A549 (cell line): ENCODE results near the gene CBLIF.

ENCODE experiments used
- CEBPB ChIP-seq, 2 experiments: fragments of >200 bp in 1 of 2; sonication (Bioruptor Twin) in 1 of 2; formaldehyde crosslinking in 1 of 2; IDR thresholded peaks; 2 replicates each; pipeline ENCODE4 v1.6.1; 2012 to 2016
- CHD2 ChIP-seq: fragments of 150-350 bp; IDR thresholded peaks from 2 replicates; pipeline ENCODE4 v1.6.1; 2014; ENCODE audit warnings: low read length; ENCODE audit not compliant: partially characterized antibody
- CTCF ChIP-seq: fragments of >200 bp; sonication (Bioruptor Twin); formaldehyde crosslinking; IDR thresholded peaks from 3 replicates; pipeline ENCODE4 v1.5.1; 2016
- EP300 ChIP-seq, 2 experiments: fragments of >200 bp; sonication (Bioruptor Twin); formaldehyde crosslinking; IDR thresholded peaks; 2 replicates in 1 of 2; 3 replicates in 1 of 2; pipeline ENCODE4 v1.6.1; 2016 to 2017
- MAFK ChIP-seq: fragments of 450-650 bp; IDR thresholded peaks from 2 replicates; pipeline ENCODE4 v1.6.1; 2014; ENCODE audit not compliant: partially characterized antibody
- POLR2A ChIP-seq: IDR thresholded peaks from 2 replicates; pipeline ENCODE4 v1.6.1; 2012; ENCODE audit warnings: mild to moderate bottlenecking, low read length
- RAD21 ChIP-seq, 2 experiments: fragments of >200 bp in 1 of 2; sonication (Bioruptor Twin) in 1 of 2; formaldehyde crosslinking in 1 of 2; IDR thresholded peaks in 1 of 2; conservative IDR thresholded peaks in 1 of 2; 2 replicates in 1 of 2; 3 replicates in 1 of 2; pipeline ENCODE4 v1.6.1; 2012 to 2018; ENCODE audit warnings: inconsistent platforms in 1 of 2
- RFX5 ChIP-seq: fragments of 450-650 bp; IDR thresholded peaks from 2 replicates; pipeline ENCODE4 v1.7.1; 2014; ENCODE audit warnings: antibody characterized with exemption, mild to moderate bottlenecking, moderate library complexity
- TF ChIP-seq, protein P1 (sequence below): fragments of 200-600 bp; sonication (generic); IDR thresholded peaks from 2 replicates; pipeline ENCODE4 v1.6.1; 2016; ENCODE audit warnings: antibody characterized with exemption, mild to moderate bottlenecking, moderate library complexity

- TF ChIP-seq MAFK (no peak), POLR2A (no peak), RAD21 (conservative IDR thresholded peaks at IDR 0.05 in 1 of 2, IDR thresholded peaks at IDR 0.05 in 1 of 2) (no peak), CTCF (no peak), RFX5 (no peak), CHD2 (no peak), CEBPB (IDR thresholded peaks at IDR 0.05) (no peak), EP300 (IDR thresholded peaks at IDR 0.05) (no peak)
- TF ChIP-seq, protein P1, sequence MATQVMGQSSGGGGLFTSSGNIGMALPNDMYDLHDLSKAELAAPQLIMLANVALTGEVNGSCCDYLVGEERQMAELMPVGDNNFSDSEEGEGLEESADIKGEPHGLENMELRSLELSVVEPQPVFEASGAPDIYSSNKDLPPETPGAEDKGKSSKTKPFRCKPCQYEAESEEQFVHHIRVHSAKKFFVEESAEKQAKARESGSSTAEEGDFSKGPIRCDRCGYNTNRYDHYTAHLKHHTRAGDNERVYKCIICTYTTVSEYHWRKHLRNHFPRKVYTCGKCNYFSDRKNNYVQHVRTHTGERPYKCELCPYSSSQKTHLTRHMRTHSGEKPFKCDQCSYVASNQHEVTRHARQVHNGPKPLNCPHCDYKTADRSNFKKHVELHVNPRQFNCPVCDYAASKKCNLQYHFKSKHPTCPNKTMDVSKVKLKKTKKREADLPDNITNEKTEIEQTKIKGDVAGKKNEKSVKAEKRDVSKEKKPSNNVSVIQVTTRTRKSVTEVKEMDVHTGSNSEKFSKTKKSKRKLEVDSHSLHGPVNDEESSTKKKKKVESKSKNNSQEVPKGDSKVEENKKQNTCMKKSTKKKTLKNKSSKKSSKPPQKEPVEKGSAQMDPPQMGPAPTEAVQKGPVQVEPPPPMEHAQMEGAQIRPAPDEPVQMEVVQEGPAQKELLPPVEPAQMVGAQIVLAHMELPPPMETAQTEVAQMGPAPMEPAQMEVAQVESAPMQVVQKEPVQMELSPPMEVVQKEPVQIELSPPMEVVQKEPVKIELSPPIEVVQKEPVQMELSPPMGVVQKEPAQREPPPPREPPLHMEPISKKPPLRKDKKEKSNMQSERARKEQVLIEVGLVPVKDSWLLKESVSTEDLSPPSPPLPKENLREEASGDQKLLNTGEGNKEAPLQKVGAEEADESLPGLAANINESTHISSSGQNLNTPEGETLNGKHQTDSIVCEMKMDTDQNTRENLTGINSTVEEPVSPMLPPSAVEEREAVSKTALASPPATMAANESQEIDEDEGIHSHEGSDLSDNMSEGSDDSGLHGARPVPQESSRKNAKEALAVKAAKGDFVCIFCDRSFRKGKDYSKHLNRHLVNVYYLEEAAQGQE = no peak
Observed at GRCh38 chr11:59883597-59883996, 38.3 kb upstream of the CBLIF start.
